Measurements from ENCODE around the gene NCKAP5.

Gene NCKAP5

DNA sequence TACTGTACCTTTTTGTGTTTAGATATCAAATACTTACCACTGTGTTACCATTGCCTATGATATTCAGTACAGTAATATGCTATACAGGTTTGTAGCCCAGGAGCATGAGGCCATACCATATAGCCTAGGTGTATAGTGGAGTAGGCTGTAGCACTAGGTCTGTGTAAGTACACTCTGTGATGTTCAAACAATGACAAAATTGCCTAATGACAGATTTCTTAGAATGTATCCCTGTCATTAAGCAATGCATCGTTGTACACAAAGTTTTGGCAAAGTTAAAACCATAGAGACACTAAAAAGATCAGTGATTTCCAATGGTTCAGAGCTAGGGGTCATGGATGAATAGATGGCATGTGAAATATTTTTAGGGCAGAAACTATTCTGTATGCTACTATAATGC, 415.5 kb downstream of the NCKAP5 start:
- H3K79me2 ChIP-seq (ENCODE audit: insufficient read depth, low read length), result no peaks in the 10 kb centered on the region
- H3K27ac ChIP-seq (ENCODE audit: low read depth, low read length, poor library complexity, severe bottlenecking), result no peak overlapping the region
- no peak overlapping the region for H3K4me2 ChIP-seq (ENCODE audit: low read length)
- no peaks in the 10 kb centered on the region for H4K20me1 ChIP-seq (ENCODE audit: insufficient read depth, low read length)
- H3K9ac ChIP-seq (ENCODE audit: low read length), result no peak overlapping the region
- H3K4me1 ChIP-seq (ENCODE audit: insufficient read depth, low read length, severe bottlenecking), result no peaks in the 10 kb centered on the region
- no peaks in the 10 kb centered on the region for H3K27me3 ChIP-seq (ENCODE audit: insufficient read depth, low read length)
- no peaks in the 10 kb centered on the region for H3K36me3 ChIP-seq (ENCODE audit: insufficient read depth, low read length)
- no peaks in the 10 kb centered on the region for H3F3A ChIP-seq (ENCODE audit: insufficient read depth, low read length)
- TF ChIP-seq EZH2 (IDR thresholded peaks at IDR 0.05; ENCODE audit: borderline replicate concordance, low read length), result no peak
- TF ChIP-seq, protein P1, sequence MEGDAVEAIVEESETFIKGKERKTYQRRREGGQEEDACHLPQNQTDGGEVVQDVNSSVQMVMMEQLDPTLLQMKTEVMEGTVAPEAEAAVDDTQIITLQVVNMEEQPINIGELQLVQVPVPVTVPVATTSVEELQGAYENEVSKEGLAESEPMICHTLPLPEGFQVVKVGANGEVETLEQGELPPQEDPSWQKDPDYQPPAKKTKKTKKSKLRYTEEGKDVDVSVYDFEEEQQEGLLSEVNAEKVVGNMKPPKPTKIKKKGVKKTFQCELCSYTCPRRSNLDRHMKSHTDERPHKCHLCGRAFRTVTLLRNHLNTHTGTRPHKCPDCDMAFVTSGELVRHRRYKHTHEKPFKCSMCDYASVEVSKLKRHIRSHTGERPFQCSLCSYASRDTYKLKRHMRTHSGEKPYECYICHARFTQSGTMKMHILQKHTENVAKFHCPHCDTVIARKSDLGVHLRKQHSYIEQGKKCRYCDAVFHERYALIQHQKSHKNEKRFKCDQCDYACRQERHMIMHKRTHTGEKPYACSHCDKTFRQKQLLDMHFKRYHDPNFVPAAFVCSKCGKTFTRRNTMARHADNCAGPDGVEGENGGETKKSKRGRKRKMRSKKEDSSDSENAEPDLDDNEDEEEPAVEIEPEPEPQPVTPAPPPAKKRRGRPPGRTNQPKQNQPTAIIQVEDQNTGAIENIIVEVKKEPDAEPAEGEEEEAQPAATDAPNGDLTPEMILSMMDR (IDR thresholded peaks at IDR 0.05; ENCODE audit: low read length), result no peak
- H3K4me3 ChIP-seq (ENCODE audit: low read depth, low read length, poor library complexity, severe bottlenecking), result no peak overlapping the region
- no peaks in the 10 kb centered on the region for H3K9me3 ChIP-seq (ENCODE audit: low read length)
- H3K9me2 ChIP-seq (ENCODE audit: low read depth, low read length), result no peaks in the 10 kb centered on the region
- no peak overlapping the region for H2AFZ ChIP-seq (ENCODE audit: low read length)

DNA sequence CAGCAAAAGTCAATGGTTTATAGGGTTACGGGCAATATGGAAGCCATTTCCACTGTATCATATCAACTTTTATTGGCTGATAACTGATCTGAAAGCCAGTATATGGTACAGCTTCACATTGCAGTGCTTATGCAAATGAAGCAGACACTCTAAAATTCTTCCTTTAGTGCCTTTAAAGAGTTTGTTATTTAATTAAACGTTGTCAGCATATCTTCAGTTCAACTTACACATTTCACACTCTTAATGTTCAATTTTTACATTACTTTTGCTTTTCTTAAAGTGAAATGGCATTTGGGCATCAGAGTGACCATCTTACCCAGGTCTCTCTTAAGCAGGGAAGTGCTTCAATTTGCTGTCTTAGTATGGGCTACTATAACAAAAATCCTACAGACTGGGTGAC, 420.1 kb downstream of the NCKAP5 start:
- TF ChIP-seq EZH2 (IDR thresholded peaks at IDR 0.05; ENCODE audit: borderline replicate concordance, low read length), result no peak
- TF ChIP-seq, protein P1 (IDR thresholded peaks at IDR 0.05; ENCODE audit: low read length), result no peak
- H3K79me2 ChIP-seq (ENCODE audit: insufficient read depth, low read length), result no peaks in the 10 kb centered on the region
- no peaks in the 10 kb centered on the region for H3K9me2 ChIP-seq (ENCODE audit: low read depth, low read length)
- H2AFZ ChIP-seq (ENCODE audit: low read length), result no peak overlapping the region
- H3K4me1 ChIP-seq (ENCODE audit: insufficient read depth, low read length, severe bottlenecking), result no peaks in the 10 kb centered on the region
- H3K4me3 ChIP-seq (ENCODE audit: low read depth, low read length, poor library complexity, severe bottlenecking), result no peak overlapping the region
- no peak overlapping the region for H3K4me2 ChIP-seq (ENCODE audit: low read length)
- no peaks in the 10 kb centered on the region for H3K36me3 ChIP-seq (ENCODE audit: insufficient read depth, low read length)
- H3F3A ChIP-seq (ENCODE audit: insufficient read depth, low read length), result no peaks in the 10 kb centered on the region
- H3K27ac ChIP-seq (ENCODE audit: low read depth, low read length, poor library complexity, severe bottlenecking), result no peak overlapping the region
- no peaks in the 10 kb centered on the region for H3K27me3 ChIP-seq (ENCODE audit: insufficient read depth, low read length)
- H3K9me3 ChIP-seq (ENCODE audit: low read length), result no peaks in the 10 kb centered on the region
- H3K9ac ChIP-seq (ENCODE audit: low read length), result no peak overlapping the region
- no peaks in the 10 kb centered on the region for H4K20me1 ChIP-seq (ENCODE audit: insufficient read depth, low read length)

DNA sequence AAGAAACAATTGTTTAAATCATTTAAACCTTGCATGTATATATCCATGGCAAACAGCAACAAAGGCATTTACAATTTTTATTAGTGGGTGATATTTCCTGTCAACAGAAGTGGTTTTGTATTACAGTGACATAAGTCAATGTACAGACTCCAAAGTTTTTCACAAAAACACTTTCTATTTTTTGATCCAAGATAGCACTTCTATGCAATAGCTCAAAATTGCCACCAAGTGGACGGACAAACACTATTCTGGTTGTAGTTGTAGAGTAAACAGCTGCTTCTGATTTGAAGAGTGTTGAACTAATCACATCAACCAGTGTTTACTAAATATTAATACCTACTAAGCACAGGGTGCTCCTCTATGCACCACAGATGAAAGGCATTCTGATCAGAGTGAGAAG, 421.4 kb downstream of the NCKAP5 start:
- no peaks in the 10 kb centered on the region for H3K9me3 ChIP-seq (ENCODE audit: low read length)
- H2AFZ ChIP-seq (ENCODE audit: low read length), result no peak overlapping the region
- H3K79me2 ChIP-seq (ENCODE audit: insufficient read depth, low read length), result no peaks in the 10 kb centered on the region
- no peaks in the 10 kb centered on the region for H3K27me3 ChIP-seq (ENCODE audit: insufficient read depth, low read length)
- no peaks in the 10 kb centered on the region for H3K4me1 ChIP-seq (ENCODE audit: insufficient read depth, low read length, severe bottlenecking)
- H3K4me3 ChIP-seq (ENCODE audit: low read depth, low read length, poor library complexity, severe bottlenecking), result no peak overlapping the region
- no peaks in the 10 kb centered on the region for H3K36me3 ChIP-seq (ENCODE audit: insufficient read depth, low read length)
- no peak overlapping the region for H3K27ac ChIP-seq (ENCODE audit: low read depth, low read length, poor library complexity, severe bottlenecking)
- no peaks in the 10 kb centered on the region for H3F3A ChIP-seq (ENCODE audit: insufficient read depth, low read length)
- no peak overlapping the region for H3K9ac ChIP-seq (ENCODE audit: low read length)
- no peaks in the 10 kb centered on the region for H4K20me1 ChIP-seq (ENCODE audit: insufficient read depth, low read length)
- no peaks in the 10 kb centered on the region for H3K9me2 ChIP-seq (ENCODE audit: low read depth, low read length)
- no peak overlapping the region for H3K4me2 ChIP-seq (ENCODE audit: low read length)
- TF ChIP-seq EZH2 (IDR thresholded peaks at IDR 0.05; ENCODE audit: borderline replicate concordance, low read length), result no peak
- TF ChIP-seq, protein P1 (IDR thresholded peaks at IDR 0.05; ENCODE audit: low read length), result no peak
